Sigmoid colon (tissue), 7 donors: Measurements from ENCODE around the gene UBE2E2. TPM values are rescaled to one million over a fixed set of nuclear protein-coding genes. Genes with fewer than 3 reads are reported as not detected.

Experiments
- DNase-seq: peaks from one replicate; pipeline ENCODE4 v3.0.0-alpha.2; 2019
- H3K27ac ChIP-seq, 4 donors: fragments of 200-600 bp; sonication (generic); one replicate each; pipeline ENCODE4 v1.5.1; 2016 to 2019; ENCODE audit warnings: mild to moderate bottlenecking in 1 of 4
- H3K27me3 ChIP-seq, 3 donors: fragments of 200-600 bp; sonication (generic); one replicate each; pipeline ENCODE4 v1.5.1; 2019; ENCODE audit warnings: mild to moderate bottlenecking in 1 of 3
- H3K36me3 ChIP-seq, 4 donors: fragments of 200-600 bp; sonication (generic); one replicate each; pipeline ENCODE4 v1.5.1; 2016 to 2019
- H3K4me1 ChIP-seq, 4 donors: fragments of 200-600 bp; sonication (generic); one replicate each; pipeline ENCODE4 v1.5.1; 2017 to 2019
- H3K4me3 ChIP-seq, 4 donors: fragments of 200-600 bp; sonication (generic); one replicate each; pipeline ENCODE4 v1.5.1; 2017 to 2019; ENCODE audit warnings: mild to moderate bottlenecking in 2 of 4, moderate library complexity in 1 of 4
- H3K9me3 ChIP-seq, 4 donors: fragments of 200-600 bp in 3 of 4; sonication (generic) in 3 of 4; one replicate each; pipeline versions ENCODE4 v1.5.1 to v1.6.1; 2013 to 2019
- CTCF ChIP-seq, 4 experiments: fragments of 450-650 bp in 3 of 4; fragments of 200-600 bp in 1 of 4; IDR thresholded peaks; one replicate each; pipeline ENCODE4 v1.5.1; 2016 to 2019; ENCODE audit warnings: antibody characterized with exemption in 4 of 4, mild to moderate bottlenecking in 3 of 4, moderate library complexity in 2 of 4
- EP300 ChIP-seq, 4 donors: sonication (generic); formaldehyde crosslinking; IDR thresholded peaks; one replicate each; pipeline ENCODE4 v1.6.1; 2017; ENCODE audit warnings: antibody characterized with exemption in 4 of 4
- POLR2A ChIP-seq, 2 donors: fragments of 450-650 bp; IDR thresholded peaks; one replicate each; pipeline ENCODE4 v1.6.1; 2016; ENCODE audit warnings: antibody characterized with exemption in 2 of 2, mild to moderate bottlenecking in 2 of 2, moderate library complexity in 2 of 2
- POLR2AphosphoS5 ChIP-seq, 4 donors: sonication (generic); formaldehyde crosslinking; IDR thresholded peaks; one replicate each; pipeline ENCODE4 v1.6.1; 2017; ENCODE audit warnings: antibody characterized with exemption in 4 of 4
- WGBS, 2 donors: extraction: QIAGEN DNeasy Blood & Tissue Kit; methylation state at CpG; one replicate each; pipeline ENCODE4 v1.1.7; 2013; 5-methylcytosine and 5-hydroxymethylcytosine counted together
- intact Hi-C: fragments of 100-400 bp; cut with DNase I; formaldehyde crosslinking; loops from one replicate; pipeline ENCODE4 v1.15.1; 2023
- polyA plus RNA-seq, 3 donors: library from polyadenylated mRNA; stranded (reverse); fragments of 200-250 nt; gene quantifications; one replicate each; pipeline ENCODE4 v1.2.3, GENCODE V29; 2013
- total RNA-seq, 4 donors: library from RNA; depleted of rRNA; stranded (reverse); fragments of >200 nt; gene quantifications; one replicate each; pipeline ENCODE4 v1.1.0, GENCODE V29; 2016
- donor health status: healthy with polysubstance abuse.
- donor health status: Bipolar disorder and iron deficiency.
- donor health status: healthy.

UBE2E2 gene
- total and polyA plus RNA-seq, 7 donors = 3.7 to 135 (median 34.6) TPM

GRCh38 chr3:23235264-23235663 lies 32.1 kb downstream of the UBE2E2 start:
- no peak overlapping the region for H3K4me3 ChIP-seq
- intact Hi-C loops = no loop called here
- H3K27ac ChIP-seq = no peak overlapping the region
- H3K9me3 ChIP-seq = no peaks in the 10 kb centered on the region
- peaks cover 0 to 26% (median 19%) of the 10 kb centered on the region in 4 donors for H3K4me1 ChIP-seq
- no peaks in the 10 kb centered on the region for H3K36me3 ChIP-seq
- no peak for DNase-seq
- TF ChIP-seq POLR2AphosphoS5 (IDR thresholded peaks at IDR 0.05) = no peak
- TF ChIP-seq EP300 (IDR thresholded peaks at IDR 0.05) = no peak
- TF ChIP-seq POLR2A (IDR thresholded peaks at IDR 0.05) = no peak
- TF ChIP-seq CTCF (IDR thresholded peaks at IDR 0.05) = no peak
- 84 to 93% methylated on average over 1 of the region's 1 CpG for WGBS, 2 donors
- H3K27me3 ChIP-seq = no peaks in the 10 kb centered on the region

GRCh38 chr3:23236890-23237289 lies 33.8 kb downstream of the UBE2E2 start:
- intact Hi-C loops = no loop called here
- H3K27ac ChIP-seq = no peak overlapping the region
- TF ChIP-seq EP300 (IDR thresholded peaks at IDR 0.05) (no peak), POLR2AphosphoS5 (IDR thresholded peaks at IDR 0.05) (no peak)
- H3K27me3 ChIP-seq = no peaks in the 10 kb centered on the region
- no peaks in the 10 kb centered on the region for H3K36me3 ChIP-seq
- no peaks in the 10 kb centered on the region for H3K9me3 ChIP-seq
- no peak overlapping the region for H3K4me3 ChIP-seq
- no peak for DNase-seq
- H3K4me1 ChIP-seq = peaks cover 0 to 28% (median 21%) of the 10 kb centered on the region in 4 donors
- WGBS, 2 donors = 89 to 95% methylated on average over 6 of the region's 6 CpGs

- Histone ChIP-seq H3K9me3 (no peaks in the 10 kb centered on the region), H3K36me3 (no peaks in the 10 kb centered on the region), H3K4me3 (no peak overlapping the region), H3K27me3 (no peaks in the 10 kb centered on the region), H3K27ac (no peak overlapping the region), H3K4me1 (peaks cover 0 to 21% (median 14%) of the 10 kb centered on the region in 4 donors)
- 93 to 96% methylated on average over 2 of the region's 2 CpGs for WGBS, 2 donors
- no peak for TF ChIP-seq POLR2A (IDR thresholded peaks at IDR 0.05)
- TF ChIP-seq EP300 (IDR thresholded peaks at IDR 0.05) = no peak
- TF ChIP-seq CTCF (IDR thresholded peaks at IDR 0.05) = no peak
- no peak for TF ChIP-seq POLR2AphosphoS5 (IDR thresholded peaks at IDR 0.05)
- intact Hi-C loops = no loop called here
- no peak for DNase-seq
Observed at GRCh38 chr3:23238156-23238555, 35.0 kb downstream of the UBE2E2 start.

- no peak overlapping the region for H3K27ac ChIP-seq
- peaks cover 0 to 21% (median 13%) of the 10 kb centered on the region in 4 donors for H3K4me1 ChIP-seq
- H3K4me3 ChIP-seq = no peak overlapping the region
- WGBS, 2 donors = 91 to 94% methylated on average over 4 of the region's 4 CpGs
- no peaks in the 10 kb centered on the region for H3K27me3 ChIP-seq
- intact Hi-C loops = no loop called here
- no peaks in the 10 kb centered on the region for H3K9me3 ChIP-seq
- no peaks in the 10 kb centered on the region for H3K36me3 ChIP-seq
- no peak for DNase-seq
- no peak for TF ChIP-seq CTCF (IDR thresholded peaks at IDR 0.05)
Observed at GRCh38 chr3:23238578-23238977, 35.5 kb downstream of the UBE2E2 start.

GRCh38 chr3:23239211-23240068 lies 36.3 kb downstream of the UBE2E2 start:
- H3K4me3 ChIP-seq = no peak overlapping the region

More at GRCh38 chr3:23239211-23240068, 36.3 kb downstream of the UBE2E2 start:
- TF ChIP-seq CTCF (IDR thresholded peaks at IDR 0.05) = no peak
- no peak for TF ChIP-seq EP300 (IDR thresholded peaks at IDR 0.05)
- TF ChIP-seq POLR2A (IDR thresholded peaks at IDR 0.05) = no peak
- TF ChIP-seq POLR2AphosphoS5 (IDR thresholded peaks at IDR 0.05) = no peak
- intact Hi-C loops = no loop called here
- Histone ChIP-seq H3K27ac (no peak overlapping the region), H3K27me3 (no peaks in the 10 kb centered on the region), H3K36me3 (no peaks in the 10 kb centered on the region), H3K4me1 (peaks cover 0 to 25% (median 18%) of the 10 kb centered on the region in 4 donors), H3K9me3 (no peaks in the 10 kb centered on the region)
- WGBS, 2 donors = 68 to 84% methylated on average over 4 of the region's 4 CpGs
- no peak for DNase-seq
